Left colon (tissue), 2 donors: Measurements from ENCODE around the gene GFPT2. TPM values are rescaled to one million over a fixed set of nuclear protein-coding genes. Genes with fewer than 3 reads are reported as not detected.

ENCODE experiments used
- ATAC-seq: fragments of 200-7000 bp; cut with Tn5 transposase; one replicate; pipeline ENCODE4 v1.9.1; 2020; ENCODE audit warnings: mild to moderate bottlenecking, moderate library complexity
- DNase-seq, 2 donors: peaks; one replicate each; pipeline ENCODE4 v3.0.0-alpha.2; 2020
- intact Hi-C, 2 donors: fragments of 100-400 bp; cut with DNase I in 1 of 2; cut with micrococcal nuclease in 1 of 2; formaldehyde crosslinking; loops; one replicate each; pipeline versions ENCODE4 v1.11.2 to v1.14.0; 2022; cut with DNase I, micrococcal nuclease
- total RNA-seq, 2 donors: library from RNA; stranded (reverse); fragmentation: NEBNext Ultra II Directional; extraction: Animal tissue kit (Norgen Biotek cat#: 25700); gene quantifications; one replicate each; pipeline ENCODE4 v1.2.1, GENCODE V29; 2021
- donor health status: DM: no; HTN: no; CAD: no.
- donor health status: DM: yes; HTN: yes; CAD: no.

GFPT2 gene
- total RNA-seq, 2 donors from 2014 or later, result 1.5 to 2.8 TPM

DNA sequence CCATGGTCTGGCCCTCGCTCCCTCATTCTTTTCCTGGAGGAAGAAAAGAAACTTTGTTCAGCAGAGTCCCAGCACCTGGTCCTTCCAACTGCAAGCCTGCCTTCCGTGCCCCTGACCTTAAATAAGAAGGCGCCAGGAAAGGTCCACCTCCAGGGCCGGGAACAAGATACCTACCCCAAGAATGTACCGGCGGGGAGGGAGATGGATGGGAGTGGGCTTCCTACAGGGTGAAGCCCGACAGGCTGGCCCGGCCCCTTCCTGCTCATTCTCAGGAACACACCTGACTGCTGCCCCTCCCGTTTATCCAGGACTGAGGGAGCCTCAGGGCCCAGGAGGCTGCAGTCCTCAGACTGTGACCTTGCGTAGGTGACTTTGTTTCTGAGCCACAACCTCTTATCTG lies 27.3 kb upstream of the GFPT2 start:
- intact Hi-C loops, result no loop called here

DNA sequence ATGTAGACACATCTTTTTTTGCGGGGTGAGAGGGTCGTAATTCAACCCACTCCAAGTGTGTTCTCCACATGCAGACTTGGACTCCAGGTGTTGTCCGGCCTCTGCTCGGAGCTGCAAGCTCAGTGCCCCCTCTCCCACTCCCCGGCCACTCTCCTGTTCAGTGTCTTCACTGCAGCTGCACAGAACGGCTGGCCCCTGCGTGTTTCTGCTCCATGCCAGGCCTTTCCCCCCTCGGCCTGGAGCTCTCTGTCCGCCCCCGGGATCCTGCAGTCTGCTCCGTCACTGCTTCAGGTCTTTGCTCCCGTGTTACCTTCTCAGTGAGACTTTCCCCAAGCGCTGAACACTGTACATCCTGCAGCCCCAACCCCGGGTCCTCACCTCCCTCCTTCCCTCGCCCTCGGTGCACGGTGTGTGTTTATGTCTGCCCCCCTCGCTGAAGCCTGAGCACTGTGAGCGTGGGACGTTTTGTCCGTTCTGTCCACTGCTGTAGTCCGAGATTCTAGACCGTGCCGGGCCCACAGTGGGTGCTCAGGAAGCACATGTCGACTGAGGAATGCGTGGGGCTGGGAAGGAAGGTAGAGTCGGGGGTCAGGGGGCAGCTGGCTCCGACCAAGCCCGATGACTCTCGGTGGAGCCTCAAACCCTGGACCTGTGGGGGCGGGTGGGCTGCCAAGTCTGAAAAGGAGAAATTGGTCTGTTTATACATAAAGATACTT lies 26.4 kb upstream of the GFPT2 start:
- DNase-seq (no peak), ATAC-seq (no peak)
- intact Hi-C loops, result no loop called here

More for the DNA sequence above, 27.3 kb upstream of the GFPT2 start:
- no peak for ATAC-seq
- no peak for DNase-seq

DNA sequence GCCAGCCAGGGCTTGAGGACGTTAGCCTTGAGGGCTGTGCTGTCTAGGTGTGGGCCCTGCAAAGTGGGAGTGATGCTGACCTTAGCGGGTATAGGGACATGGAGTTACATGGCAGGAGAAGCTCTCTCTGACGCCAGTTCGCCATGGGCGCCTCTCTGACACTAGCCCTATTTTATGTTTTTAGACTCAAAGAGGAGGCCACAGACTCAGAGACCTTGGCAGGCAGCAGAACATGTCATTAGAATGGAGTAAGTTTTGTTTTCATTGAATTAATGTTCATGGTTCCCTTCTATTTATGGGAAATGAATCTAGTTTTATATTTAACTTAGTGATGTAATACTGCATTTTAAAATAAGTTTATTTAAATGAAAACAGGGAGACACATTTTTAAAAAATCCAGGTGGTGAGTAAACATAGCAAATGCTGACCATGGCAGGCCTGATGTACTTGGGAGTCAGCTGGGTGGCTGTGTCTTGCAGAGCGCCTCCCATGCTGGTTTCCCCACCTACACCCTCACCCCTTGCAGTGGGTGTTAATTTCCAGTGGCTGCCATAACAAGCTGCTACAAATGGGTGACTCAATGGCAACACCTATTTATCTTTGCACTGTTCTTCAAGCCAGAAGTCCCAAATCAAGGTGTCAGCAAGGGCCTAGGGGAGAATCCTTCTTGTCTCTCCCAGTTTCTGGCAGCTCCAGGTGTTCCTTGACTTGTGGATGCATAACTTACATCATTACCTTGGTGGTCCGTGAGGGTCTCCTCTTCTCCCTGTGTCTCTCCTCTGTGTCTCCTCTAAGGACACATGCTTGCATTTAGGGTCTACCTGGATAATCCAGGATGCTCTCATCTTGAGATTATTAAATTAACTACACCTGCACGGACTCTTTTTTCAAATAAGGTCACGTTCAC lies 25.6 kb upstream of the GFPT2 start:
- ATAC-seq (no peak), DNase-seq (no peak)
- intact Hi-C loops, result no loop called here

DNA sequence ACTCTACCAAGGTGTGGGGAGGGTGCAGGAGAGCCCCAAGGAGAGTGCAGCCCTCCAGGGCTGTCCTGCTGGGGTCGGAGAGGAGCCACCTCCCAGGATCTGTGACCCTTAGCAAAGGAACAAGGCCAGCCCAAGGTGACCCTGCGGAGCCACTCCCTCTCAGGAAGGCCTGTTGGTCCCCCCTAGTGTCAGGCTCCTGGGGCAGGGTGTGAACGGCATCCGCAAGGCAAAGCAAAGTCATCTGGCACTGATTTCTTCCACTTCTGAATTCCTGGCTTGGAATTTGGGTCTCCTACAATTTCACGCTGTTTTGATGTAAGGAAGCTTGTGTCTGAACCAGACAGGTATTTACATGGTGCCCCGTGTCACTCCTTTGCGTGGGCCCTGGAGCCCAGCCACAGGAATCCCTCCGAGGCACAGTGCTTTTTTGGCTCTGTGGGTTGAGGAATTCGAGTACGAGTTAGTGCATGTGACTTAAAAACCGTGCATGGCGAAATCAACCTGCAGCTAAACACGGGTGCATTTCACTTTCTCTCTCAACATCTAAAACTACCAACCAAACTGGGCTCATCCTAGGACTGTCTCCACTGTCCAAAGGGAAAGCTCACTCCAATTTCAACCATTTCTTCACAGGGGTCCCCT lies 24.5 kb upstream of the GFPT2 start:
- ATAC-seq (no peak), DNase-seq (no peak)
- intact Hi-C loops, result no loop called here

DNA sequence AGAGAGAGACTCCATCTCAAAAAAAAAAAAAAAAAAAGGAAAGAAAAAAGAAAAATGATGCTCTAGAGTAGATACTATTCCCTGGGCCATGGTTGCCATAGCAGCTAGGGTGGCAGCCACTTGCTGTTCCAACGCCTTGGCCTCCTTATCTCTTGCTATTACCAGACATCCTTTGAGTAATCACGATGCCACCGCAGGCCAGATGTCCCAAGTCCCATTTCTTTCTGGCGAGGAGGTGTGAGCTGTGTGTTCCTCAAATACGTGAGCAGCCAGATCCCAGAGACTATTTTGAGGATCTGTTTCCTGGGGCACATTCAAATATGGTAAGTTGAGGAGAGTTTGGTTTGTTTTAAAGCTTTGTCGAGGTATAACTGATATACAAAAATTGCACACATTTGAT lies 23.4 kb upstream of the GFPT2 start:
- DNase-seq (no peak), ATAC-seq (no peak)
- intact Hi-C loops, result no loop called here

DNA sequence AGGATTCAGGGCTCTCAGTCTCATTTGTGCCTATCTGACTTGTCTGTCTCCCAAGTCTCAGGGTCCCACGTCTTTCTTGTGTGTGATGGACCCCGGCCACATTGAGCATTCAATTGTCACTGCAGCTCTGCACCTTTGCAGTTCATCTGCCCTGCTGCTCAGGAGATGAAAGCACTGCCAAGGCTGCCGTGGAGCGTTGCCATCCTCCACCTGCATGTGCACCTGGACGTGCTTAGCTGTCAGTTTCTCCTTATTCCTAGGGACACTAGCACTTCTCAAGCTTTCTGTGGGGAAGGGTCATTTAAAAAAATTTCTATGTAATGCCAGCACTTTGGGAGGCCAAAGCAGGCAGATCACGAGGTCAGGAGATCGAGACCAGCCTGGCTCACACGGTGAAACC lies 22.8 kb upstream of the GFPT2 start:
- intact Hi-C loops, result no loop called here

DNA sequence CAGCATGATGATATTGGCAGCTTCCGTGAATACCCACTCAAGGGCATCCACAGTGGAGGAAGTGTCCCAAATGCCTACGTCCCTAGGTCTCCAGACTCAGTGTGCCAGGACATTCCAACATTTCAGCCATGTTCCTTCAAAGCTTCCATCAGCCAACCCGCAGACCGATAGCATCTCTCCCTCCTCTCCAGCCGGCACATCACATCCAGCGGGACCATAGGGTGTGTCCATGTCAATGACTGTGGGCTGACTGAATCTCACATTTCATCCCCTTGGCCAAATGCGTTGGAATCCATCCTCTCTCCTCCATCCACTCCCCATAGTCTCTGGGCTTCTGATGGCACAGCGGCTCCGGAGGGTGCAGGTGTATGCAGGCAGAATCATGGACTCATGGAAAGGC lies 22.2 kb upstream of the GFPT2 start:
- no peak for DNase-seq
- ATAC-seq, result no peak
- intact Hi-C loops, result no loop called here

More for the DNA sequence above, 22.8 kb upstream of the GFPT2 start:
- ATAC-seq, result no peak
- DNase-seq, result no peak

DNA sequence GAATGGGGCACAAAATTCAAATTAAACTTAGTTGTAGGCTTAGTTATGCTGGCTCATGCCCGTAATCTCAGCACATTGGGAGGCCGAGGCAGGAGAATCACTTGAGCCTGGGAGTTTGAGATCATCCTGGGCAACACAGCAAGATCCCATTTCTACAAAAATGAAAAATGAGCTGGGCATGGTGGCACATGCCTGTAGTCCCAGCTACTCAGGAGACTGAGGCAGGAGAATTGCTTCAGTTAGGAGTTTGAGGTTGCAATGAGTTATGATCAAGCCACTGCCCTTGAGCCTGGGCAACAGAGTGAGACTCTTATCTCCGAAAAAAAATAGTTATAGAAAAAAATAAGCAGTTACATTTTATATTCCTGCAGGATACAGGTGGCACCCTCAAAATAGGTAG lies 20.7 kb upstream of the GFPT2 start:
- DNase-seq (no peak), ATAC-seq (no peak)
- intact Hi-C loops, result no loop called here

DNA sequence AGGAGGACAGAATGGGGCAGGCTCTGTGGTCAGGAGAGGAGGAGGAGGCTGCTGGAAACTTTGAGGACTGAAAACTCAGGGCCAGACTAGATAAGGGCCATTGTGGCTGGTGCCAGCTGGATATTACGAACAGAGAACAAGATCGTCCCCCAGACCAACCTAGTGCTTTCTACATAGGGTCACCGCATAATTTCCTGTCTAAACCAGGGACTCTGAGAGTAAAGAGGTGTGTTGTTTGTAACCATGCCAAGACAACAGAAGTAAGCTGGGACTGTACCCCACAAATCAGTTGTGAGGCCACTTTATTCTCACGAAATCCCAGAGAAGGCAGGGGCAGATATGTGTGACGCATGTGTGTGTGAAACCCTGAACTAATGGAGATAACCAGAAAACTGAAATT lies 20.3 kb upstream of the GFPT2 start:
- DNase-seq (no peak), ATAC-seq (no peak)
- intact Hi-C loops, result no loop called here

DNA sequence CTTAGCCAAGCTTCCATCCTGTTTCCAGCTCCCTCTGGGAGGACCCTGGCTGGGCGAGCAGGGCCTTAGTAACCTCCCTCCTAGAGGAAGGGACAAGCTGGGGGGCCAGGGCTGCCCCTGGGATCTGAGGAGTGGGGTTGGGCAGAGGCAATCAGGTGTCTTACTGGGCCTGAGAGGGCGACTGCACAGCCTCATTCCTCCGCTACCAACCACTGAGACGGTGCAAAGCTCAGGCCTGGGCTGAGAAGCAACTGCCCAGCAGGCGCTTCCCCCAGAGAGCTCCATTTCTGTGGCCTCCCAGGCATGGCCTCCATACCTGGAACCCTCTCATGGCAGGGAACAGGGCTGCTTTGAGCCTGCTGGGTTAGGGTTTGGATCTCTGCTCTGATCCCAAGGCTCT lies 18.8 kb upstream of the GFPT2 start:
- no peak for ATAC-seq
- DNase-seq, result no peak
- intact Hi-C loops, result no loop called here

DNA sequence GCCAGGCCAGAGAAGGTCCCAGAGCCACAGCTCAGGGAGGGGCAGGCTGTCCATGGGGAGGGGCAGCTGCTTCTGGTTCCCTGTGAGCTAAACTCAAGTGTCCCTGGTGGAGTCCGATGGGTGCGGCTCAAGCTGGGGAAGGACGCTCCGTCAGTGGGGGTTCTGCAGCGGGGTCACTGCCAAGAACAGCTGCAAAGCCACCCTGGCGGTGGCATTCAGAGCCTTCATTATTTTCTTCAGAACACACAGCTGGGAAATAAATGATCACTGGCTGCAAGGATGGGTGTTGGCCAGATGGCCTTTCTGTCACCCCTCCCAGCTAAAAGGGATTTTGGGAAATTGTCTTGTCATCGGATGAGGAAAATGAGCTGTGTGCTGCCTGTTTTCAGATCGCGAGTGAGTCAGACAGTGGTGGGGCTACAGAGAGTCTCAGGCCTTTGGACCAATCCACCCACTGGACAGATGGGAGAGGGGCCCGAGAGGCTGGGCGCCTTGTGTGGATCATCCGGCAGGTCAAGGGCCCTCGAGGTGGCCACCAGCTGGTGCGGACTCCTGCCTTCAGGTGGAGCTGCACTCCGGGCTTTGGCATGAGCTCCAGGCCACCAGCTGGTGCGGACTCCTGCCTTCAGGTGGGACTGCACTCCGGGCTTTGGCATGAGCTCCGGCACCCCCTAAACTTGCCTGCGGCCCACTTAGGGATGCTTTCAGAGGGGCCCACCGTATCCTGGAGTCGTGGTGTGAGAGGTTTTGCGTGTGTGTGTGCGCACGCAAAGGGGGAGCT lies 17.9 kb upstream of the GFPT2 start:
- intact Hi-C loops, result no loop called here
- no peak for ATAC-seq

DNA sequence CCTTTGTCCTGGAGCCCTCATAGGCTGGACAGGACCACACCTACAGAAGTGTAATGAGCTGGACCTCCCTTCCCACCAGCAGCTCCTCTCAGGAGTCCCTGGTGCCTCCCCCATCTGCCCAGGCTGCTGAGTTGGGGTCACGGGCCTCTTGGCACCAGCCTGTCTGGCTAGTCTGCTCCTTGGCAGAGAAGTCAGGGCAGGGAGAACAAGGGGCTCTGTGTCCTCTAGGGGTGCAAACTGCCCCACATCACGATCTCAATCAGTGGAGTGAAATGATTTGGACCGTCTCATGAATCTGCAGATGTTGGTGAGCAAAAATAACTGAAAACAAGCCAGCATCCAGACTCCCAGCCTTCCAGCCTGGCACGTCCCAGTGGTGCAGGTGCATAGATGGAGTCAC lies 14.9 kb upstream of the GFPT2 start:
- intact Hi-C loops, result no loop called here
- no peak for DNase-seq
- no peak for ATAC-seq

More for the DNA sequence above, 17.9 kb upstream of the GFPT2 start:
- no peak for DNase-seq

DNA sequence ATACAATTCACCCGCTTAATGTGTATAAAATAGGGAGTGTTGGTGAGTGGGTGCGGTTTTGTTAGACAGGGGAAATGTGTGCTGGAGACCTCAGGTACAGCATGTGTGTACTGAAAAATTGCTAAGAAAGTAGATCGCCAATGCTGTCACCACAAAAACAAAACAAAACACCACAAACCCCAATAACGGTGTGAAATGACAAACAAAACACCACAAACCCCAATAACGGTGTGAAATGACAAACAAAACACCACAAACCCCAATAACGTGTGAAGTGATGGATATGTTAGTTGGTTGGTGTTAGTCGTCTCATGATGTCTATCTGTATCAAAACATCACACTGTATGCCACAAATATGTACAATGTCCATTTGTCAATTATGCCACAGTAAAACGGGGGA lies 14.2 kb upstream of the GFPT2 start:
- intact Hi-C loops, result no loop called here
- DNase-seq, result no peak
- no peak for ATAC-seq

DNA sequence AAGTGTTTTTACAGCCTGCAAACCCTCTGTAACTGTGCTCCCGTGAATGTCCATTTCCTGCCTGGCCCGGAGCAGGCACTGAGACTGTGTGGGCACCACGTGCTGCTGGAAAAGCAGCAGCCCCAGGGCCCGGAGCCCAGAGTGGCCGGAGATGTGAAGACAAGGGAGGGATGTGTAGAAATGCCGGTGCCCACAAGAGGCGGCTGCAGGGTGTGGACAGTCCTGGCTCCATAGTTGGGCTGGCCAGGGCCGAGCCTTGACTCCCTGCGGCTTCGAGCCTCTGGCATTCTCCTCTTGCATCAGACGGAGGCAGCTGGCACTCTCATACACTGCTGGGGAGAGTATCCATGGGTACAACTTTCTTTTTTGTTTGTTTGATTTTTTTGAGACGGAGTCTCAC lies 13.2 kb upstream of the GFPT2 start:
- DNase-seq (no peak), ATAC-seq (no peak)
- intact Hi-C loops, result no loop called here

DNA sequence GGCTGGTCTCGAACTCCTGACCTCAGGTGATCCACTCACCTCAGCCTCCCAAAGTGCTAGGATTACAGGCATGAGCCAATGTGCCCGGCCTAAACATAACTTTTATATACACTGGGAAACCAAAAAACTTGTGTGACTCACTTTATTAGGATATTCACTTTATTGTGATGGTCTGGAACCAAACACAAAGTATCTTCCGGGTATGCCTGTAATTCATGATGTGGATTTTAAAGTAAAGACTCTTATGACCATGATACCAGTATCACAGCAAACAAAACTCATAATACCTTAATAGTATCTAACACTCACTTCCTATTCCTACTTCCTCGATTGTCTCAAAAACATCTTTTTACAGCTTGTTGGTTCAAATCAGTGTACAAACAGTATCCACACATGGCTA lies 12.7 kb upstream of the GFPT2 start:
- intact Hi-C loops, result no loop called here
- no peak for ATAC-seq
- no peak for DNase-seq

DNA sequence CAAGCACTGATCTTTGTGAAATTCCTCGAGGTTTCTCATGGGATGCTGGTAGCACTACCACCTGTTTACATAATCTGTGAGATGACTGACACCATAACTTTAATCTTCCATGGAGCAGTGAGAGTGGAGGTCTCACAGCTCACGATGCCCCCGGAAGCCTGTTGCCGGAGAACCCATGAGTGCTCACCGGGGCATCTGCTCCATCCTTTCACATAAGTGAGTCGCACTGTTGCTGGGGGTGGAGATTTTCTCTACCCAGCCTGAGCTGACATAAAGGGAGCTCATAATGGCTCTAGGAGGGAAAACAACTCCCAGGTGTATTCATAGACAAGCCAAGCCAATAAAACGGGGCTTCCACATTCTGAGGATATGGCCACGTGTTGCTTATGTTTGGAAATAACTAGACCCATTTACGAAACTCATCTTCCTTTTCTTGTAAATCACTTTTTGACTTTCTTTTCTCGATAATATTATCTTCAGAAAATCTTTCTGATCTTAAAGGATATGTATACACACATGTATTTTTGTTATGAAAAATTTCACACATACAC lies 11.2 kb upstream of the GFPT2 start:
- DNase-seq (no peak), ATAC-seq (no peak)
- intact Hi-C loops, result no loop called here

DNA sequence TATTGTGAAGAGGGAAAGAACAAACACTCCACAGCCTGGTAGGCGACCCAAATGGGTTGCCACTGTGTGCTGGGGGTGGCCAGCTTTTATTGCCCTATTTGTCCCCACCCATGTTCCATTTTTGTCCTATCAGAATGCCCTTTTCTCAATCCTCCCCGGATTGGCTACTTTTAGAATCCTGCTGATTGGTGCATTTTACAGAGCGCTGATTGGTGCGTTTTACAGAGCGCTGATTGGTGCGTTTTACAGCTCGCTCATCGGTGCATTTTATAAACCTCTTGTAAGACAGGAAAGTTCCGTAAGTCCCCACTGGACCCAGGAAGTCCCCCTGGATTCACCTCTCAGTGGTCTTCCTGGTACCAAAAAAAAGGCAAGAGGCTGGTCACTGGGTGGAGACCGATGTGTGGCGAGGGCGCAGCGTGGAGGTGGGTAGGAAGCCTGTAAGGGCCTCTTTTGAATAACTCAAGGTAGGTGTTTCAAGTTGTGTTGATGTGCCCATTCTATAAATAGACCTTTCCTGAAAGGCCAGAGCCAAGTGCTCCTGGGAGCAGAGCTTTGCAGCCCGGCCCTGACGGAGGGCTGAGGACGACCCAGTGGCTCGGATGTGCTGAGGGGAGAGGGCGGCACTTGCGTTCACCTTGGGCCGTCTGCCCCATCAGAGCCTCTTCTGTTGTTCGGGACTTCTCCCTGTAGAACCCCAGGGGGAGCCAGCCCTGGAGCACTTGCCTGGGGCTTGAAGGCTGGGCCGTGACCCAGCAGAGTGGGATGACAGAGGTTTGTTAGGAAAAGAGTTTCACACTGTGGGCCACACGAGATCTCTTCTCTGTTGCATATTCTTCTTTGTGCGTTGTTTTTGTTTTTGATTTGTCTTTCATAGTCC lies 7.2 kb upstream of the GFPT2 start:
- intact Hi-C loops, result no loop called here
- DNase-seq (no peak), ATAC-seq (no peak)

DNA sequence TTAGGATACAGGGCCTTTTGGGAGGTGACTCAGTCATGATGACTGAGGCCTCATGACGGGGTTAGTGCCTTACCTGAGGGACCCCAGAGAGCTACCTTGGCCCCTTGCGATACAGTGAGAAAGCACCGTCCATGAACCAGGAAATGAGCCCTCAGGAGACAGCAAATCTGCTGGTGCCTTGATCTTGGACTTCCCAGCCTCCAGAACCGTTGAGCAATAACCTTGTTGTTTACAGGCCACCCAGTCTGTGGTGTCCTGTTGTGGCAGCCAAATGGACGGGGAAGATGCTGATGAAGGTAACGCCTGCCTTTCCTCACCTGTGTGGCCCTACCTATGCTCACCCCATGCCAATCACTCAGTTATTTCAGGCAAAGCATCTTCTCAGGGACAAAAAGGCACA lies 5.6 kb upstream of the GFPT2 start:
- intact Hi-C loops, result no loop called here
- DNase-seq (no peak), ATAC-seq (no peak)
